SH-SY5Y (cell line): ENCODE data around the gene CLDND2.

ENCODE experiments used
- GATA2 ChIP-seq: IDR thresholded peaks from 2 replicates; pipeline ENCODE4 v1.6.1; 2011; ENCODE audit warnings: mild to moderate bottlenecking, low read depth, low read length
- GATA3 ChIP-seq: IDR thresholded peaks from 2 replicates; pipeline ENCODE4 v1.6.1; 2011; ENCODE audit warnings: low read depth, mild to moderate bottlenecking, low read length, moderate library complexity

DNA sequence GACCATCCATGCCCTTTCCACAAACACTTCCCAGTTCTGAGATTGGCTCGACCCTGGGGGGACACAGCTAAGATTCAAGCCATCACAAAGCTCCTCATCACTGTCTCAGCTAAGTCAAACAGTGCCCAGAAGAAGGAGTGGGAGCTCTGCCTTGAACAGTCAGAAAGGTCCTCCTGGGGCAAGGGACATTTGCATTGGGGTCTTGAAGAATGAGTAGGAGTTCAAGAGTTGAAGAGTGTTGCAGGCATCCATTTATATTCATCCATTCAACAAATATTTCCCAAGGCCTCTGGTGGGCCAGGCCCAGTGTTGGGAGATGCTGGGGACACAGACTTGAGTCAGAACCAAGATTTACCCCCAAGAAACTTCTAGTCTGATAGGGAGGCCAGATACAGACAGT lies 50.8 kb downstream of the CLDND2 start:
- TF ChIP-seq GATA2 = no peak
- TF ChIP-seq GATA3 = no peak
